Breast epithelium (tissue), 4 donors: Measurements from ENCODE around the gene NR6A1. TPM values are rescaled to one million over a fixed set of nuclear protein-coding genes. Genes with fewer than 3 reads are reported as not detected.

Experiments used
- DNase-seq, 2 donors: peaks; one replicate each; pipeline ENCODE4 v3.0.0-alpha.2; 2019; ENCODE audit warnings: low spot score in 2 of 2
- H3K27ac ChIP-seq, 2 donors: fragments of 200-600 bp; sonication (generic) in 1 of 2; one replicate each; pipeline ENCODE4 v1.5.1; 2016 to 2019; ENCODE audit warnings: mild to moderate bottlenecking in 1 of 2
- H3K27me3 ChIP-seq, 2 donors: fragments of 200-600 bp; sonication (generic) in 1 of 2; one replicate each; pipeline versions ENCODE4 v1.5.1 to v1.6.0; 2017 to 2019; ENCODE audit warnings: control low read depth in 1 of 2, mild to moderate bottlenecking in 1 of 2
- H3K36me3 ChIP-seq: fragments of 200-600 bp; one replicate; pipeline ENCODE4 v1.5.1; 2019
- H3K4me1 ChIP-seq, 2 donors: fragments of 200-600 bp; sonication (generic); one replicate each; pipeline ENCODE4 v1.5.1; 2016 to 2019; ENCODE audit warnings: control low read depth in 1 of 2
- H3K4me3 ChIP-seq, 3 donors: fragments of 200-600 bp; sonication (generic); 1 replicate in 2 of 3; 2 replicates in 1 of 3; pipeline ENCODE4 v1.5.1; 2016 to 2019; ENCODE audit warnings: mild to moderate bottlenecking in 3 of 3, moderate library complexity in 2 of 3
- H3K9me3 ChIP-seq, 2 donors: fragments of 200-600 bp; sonication (generic) in 1 of 2; one replicate each; pipeline ENCODE4 v1.5.1; 2016 to 2019; ENCODE audit warnings: control low read depth in 1 of 2
- POLR2A ChIP-seq: fragments of 450-650 bp; IDR thresholded peaks from one replicate; pipeline ENCODE4 v1.6.1; 2016; ENCODE audit warnings: antibody characterized with exemption, mild to moderate bottlenecking, moderate library complexity
- POLR2AphosphoS5 ChIP-seq, 3 donors: sonication (generic); formaldehyde crosslinking; IDR thresholded peaks; one replicate each; pipeline ENCODE4 v1.6.1; 2017; ENCODE audit warnings: antibody characterized with exemption in 3 of 3
- intact Hi-C: fragments of 100-400 bp; cut with DNase I; formaldehyde crosslinking; loops from one replicate; pipeline ENCODE4 v1.15.1; 2023; ENCODE audit warnings: low total_unique reads
- total RNA-seq, 3 donors: library from RNA; depleted of rRNA; stranded (reverse); fragments of >200 nt; gene quantifications; one replicate each; pipeline ENCODE4 v1.1.0, GENCODE V29; 2016
- TF ChIP-seq, protein P1 (sequence below), 3 donors: fragments of 450-650 bp; IDR thresholded peaks; one replicate each; pipeline ENCODE4 v1.5.1; 2016 to 2017; ENCODE audit warnings: antibody characterized with exemption in 3 of 3, mild to moderate bottlenecking in 3 of 3, moderate library complexity in 3 of 3

NR6A1 gene
- total RNA-seq, 3 donors from 2014 or later: 1.3 to 5.3 (median 3.9) TPM

GRCh38 chr9:124639637-124640036, 131.5 kb downstream of the NR6A1 start:
- Histone ChIP-seq H3K4me1 (no peaks in the 10 kb centered on the region), H3K36me3 (no peaks in the 10 kb centered on the region), H3K27me3 (no peaks in the 10 kb centered on the region), H3K27ac (no peak overlapping the region), H3K9me3 (no peaks in the 10 kb centered on the region), H3K4me3 (no peak overlapping the region)
- no peak for TF ChIP-seq POLR2AphosphoS5 (IDR thresholded peaks at IDR 0.05)
- TF ChIP-seq, protein P1, sequence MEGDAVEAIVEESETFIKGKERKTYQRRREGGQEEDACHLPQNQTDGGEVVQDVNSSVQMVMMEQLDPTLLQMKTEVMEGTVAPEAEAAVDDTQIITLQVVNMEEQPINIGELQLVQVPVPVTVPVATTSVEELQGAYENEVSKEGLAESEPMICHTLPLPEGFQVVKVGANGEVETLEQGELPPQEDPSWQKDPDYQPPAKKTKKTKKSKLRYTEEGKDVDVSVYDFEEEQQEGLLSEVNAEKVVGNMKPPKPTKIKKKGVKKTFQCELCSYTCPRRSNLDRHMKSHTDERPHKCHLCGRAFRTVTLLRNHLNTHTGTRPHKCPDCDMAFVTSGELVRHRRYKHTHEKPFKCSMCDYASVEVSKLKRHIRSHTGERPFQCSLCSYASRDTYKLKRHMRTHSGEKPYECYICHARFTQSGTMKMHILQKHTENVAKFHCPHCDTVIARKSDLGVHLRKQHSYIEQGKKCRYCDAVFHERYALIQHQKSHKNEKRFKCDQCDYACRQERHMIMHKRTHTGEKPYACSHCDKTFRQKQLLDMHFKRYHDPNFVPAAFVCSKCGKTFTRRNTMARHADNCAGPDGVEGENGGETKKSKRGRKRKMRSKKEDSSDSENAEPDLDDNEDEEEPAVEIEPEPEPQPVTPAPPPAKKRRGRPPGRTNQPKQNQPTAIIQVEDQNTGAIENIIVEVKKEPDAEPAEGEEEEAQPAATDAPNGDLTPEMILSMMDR (IDR thresholded peaks at IDR 0.05): no peak
- TF ChIP-seq POLR2A: no peak
- intact Hi-C loops: no loop called here
- no peak for DNase-seq

DNA sequence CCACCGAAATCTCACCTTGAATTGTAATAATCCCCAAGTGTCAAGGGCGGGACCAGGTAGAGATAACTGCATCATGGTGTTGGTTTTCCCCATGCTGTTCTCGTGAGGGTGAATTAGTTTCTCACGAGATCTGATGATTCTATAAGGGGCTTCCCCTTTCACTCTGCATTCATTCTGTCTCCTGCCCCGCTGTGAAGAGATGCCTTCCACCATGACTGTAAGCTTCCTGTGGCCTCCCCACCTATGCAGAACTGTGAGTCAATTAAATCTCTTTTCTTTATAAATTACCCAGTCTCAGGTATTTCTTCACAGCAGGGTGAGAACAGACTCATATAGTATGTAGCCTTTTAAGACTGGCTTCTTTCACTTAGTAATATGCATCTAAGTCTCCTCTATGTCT, 135.8 kb downstream of the NR6A1 start:
- no peak overlapping the region for H3K4me3 ChIP-seq
- H3K9me3 ChIP-seq: no peaks in the 10 kb centered on the region
- no peaks in the 10 kb centered on the region for H3K27me3 ChIP-seq
- no peak overlapping the region for H3K27ac ChIP-seq
- TF ChIP-seq POLR2A: no peak
- TF ChIP-seq, protein P1 (IDR thresholded peaks at IDR 0.05): no peak
- no peak for TF ChIP-seq POLR2AphosphoS5 (IDR thresholded peaks at IDR 0.05)
- intact Hi-C loops: no loop called here
- H3K36me3 ChIP-seq: no peaks in the 10 kb centered on the region
- H3K4me1 ChIP-seq: no peaks in the 10 kb centered on the region
- DNase-seq: no peak

GRCh38 chr9:124632077-124632621, 139.0 kb downstream of the NR6A1 start:
- intact Hi-C loops: no loop called here
- Histone ChIP-seq H3K4me3 (no peak overlapping the region), H3K4me1 (no peaks in the 10 kb centered on the region), H3K27me3 (no peaks in the 10 kb centered on the region), H3K27ac (no peak overlapping the region), H3K36me3 (no peaks in the 10 kb centered on the region), H3K9me3 (no peaks in the 10 kb centered on the region)
- TF ChIP-seq, protein P1 (IDR thresholded peaks at IDR 0.05): no peak
- DNase-seq: no peak

- intact Hi-C loops: no loop called here
- TF ChIP-seq POLR2AphosphoS5 (IDR thresholded peaks at IDR 0.05) (no peak), POLR2A (no peak)
- TF ChIP-seq, protein P1 (IDR thresholded peaks at IDR 0.05): no peak
- Histone ChIP-seq H3K4me1 (no peaks in the 10 kb centered on the region), H3K27me3 (no peaks in the 10 kb centered on the region), H3K4me3 (no peak overlapping the region), H3K9me3 (no peaks in the 10 kb centered on the region), H3K36me3 (no peaks in the 10 kb centered on the region), H3K27ac (no peak overlapping the region)
- DNase-seq: no peak
These were observed 139.8 kb downstream of the NR6A1 start for GRCh38 chr9:124631326-124631725.

- H3K4me3 ChIP-seq: no peak overlapping the region
- H3K27ac ChIP-seq: no peak overlapping the region
- intact Hi-C loops: no loop called here
- TF ChIP-seq POLR2AphosphoS5 (IDR thresholded peaks at IDR 0.05): no peak
- TF ChIP-seq, protein P1 (IDR thresholded peaks at IDR 0.05): no peak
- no peak for TF ChIP-seq POLR2A
- no peaks in the 10 kb centered on the region for H3K36me3 ChIP-seq
- no peaks in the 10 kb centered on the region for H3K9me3 ChIP-seq
- H3K4me1 ChIP-seq: no peaks in the 10 kb centered on the region
- no peaks in the 10 kb centered on the region for H3K27me3 ChIP-seq
- DNase-seq: no peak
These were observed 141.5 kb downstream of the NR6A1 start for GRCh38 chr9:124629600-124629999.
